Fibroblast of skin of back (primary cell): ENCODE measurements around the gene CCDC187.

Source experiments
- DNase-seq: peaks from one replicate; pipeline ENCODE4 v3.0.0-alpha.2; 2013

The CCDC187 gene

GRCh38 chr9:136339173-136339957, 35.5 kb upstream of the CCDC187 start:
- DNase-seq, result peak; percentile 36

- no peak for DNase-seq
Measured at GRCh38 chr9:136338511-136338910, 34.6 kb upstream of the CCDC187 start.

GRCh38 chr9:136337416-136338395, 33.8 kb upstream of the CCDC187 start:
- DNase-seq, result no peak

- no peak for DNase-seq
Measured at GRCh38 chr9:136336881-136337280, 33.0 kb upstream of the CCDC187 start.

GRCh38 chr9:136336156-136336870, 32.4 kb upstream of the CCDC187 start:
- peak; percentile 74 for DNase-seq

- no peak for DNase-seq
Measured at GRCh38 chr9:136335296-136336155, 31.6 kb upstream of the CCDC187 start.

- no peak for DNase-seq
Measured at GRCh38 chr9:136334541-136334940, 30.6 kb upstream of the CCDC187 start.

- DNase-seq, result no peak
Measured at GRCh38 chr9:136333486-136333885, 29.6 kb upstream of the CCDC187 start.

- DNase-seq, result no peak
Measured at GRCh38 chr9:136333045-136333444, 29.2 kb upstream of the CCDC187 start.

GRCh38 chr9:136332482-136332983, 28.6 kb upstream of the CCDC187 start:
- DNase-seq, result no peak

- no peak for DNase-seq
Measured at GRCh38 chr9:136331556-136332481, 27.9 kb upstream of the CCDC187 start.

GRCh38 chr9:136331030-136331429, 27.1 kb upstream of the CCDC187 start:
- no peak for DNase-seq

GRCh38 chr9:136330406-136330990, 26.6 kb upstream of the CCDC187 start:
- DNase-seq, result no peak

- DNase-seq, result no peak
Measured at GRCh38 chr9:136329636-136330405, 25.9 kb upstream of the CCDC187 start.

GRCh38 chr9:136329211-136329627, 25.3 kb upstream of the CCDC187 start:
- no peak for DNase-seq

- peak; percentile 32 for DNase-seq
Measured at GRCh38 chr9:136328622-136329041, 24.7 kb upstream of the CCDC187 start.

GRCh38 chr9:136328011-136328621, 24.2 kb upstream of the CCDC187 start:
- DNase-seq, result no peak

- DNase-seq, result peak; percentile 69
Measured at GRCh38 chr9:136327304-136327974, 23.5 kb upstream of the CCDC187 start, which contains the start of gene GPSM1. GPSM1 (plus strand) TSS chr9:136327539; CDS start chr9:136327696, 157 bp downstream.
